Testis (tissue), 2 donors: ENCODE results near the gene ZNF135.

Experiments used
- POLR2A ChIP-seq: fragments of 450-650 bp; IDR thresholded peaks from one replicate; pipeline ENCODE4 v1.6.1; 2017; ENCODE audit warnings: antibody characterized with exemption, mild to moderate bottlenecking, moderate library complexity
- TF ChIP-seq, protein P1 (sequence below), 3 experiments: fragments of 450-650 bp in 2 of 3; fragments of 200-600 bp in 1 of 3; sonication (generic) in 1 of 3; IDR thresholded peaks; one replicate each; pipeline ENCODE4 v1.5.1; 2016 to 2019; ENCODE audit warnings: antibody characterized with exemption in 3 of 3, mild to moderate bottlenecking in 2 of 3, moderate library complexity in 1 of 3

DNA sequence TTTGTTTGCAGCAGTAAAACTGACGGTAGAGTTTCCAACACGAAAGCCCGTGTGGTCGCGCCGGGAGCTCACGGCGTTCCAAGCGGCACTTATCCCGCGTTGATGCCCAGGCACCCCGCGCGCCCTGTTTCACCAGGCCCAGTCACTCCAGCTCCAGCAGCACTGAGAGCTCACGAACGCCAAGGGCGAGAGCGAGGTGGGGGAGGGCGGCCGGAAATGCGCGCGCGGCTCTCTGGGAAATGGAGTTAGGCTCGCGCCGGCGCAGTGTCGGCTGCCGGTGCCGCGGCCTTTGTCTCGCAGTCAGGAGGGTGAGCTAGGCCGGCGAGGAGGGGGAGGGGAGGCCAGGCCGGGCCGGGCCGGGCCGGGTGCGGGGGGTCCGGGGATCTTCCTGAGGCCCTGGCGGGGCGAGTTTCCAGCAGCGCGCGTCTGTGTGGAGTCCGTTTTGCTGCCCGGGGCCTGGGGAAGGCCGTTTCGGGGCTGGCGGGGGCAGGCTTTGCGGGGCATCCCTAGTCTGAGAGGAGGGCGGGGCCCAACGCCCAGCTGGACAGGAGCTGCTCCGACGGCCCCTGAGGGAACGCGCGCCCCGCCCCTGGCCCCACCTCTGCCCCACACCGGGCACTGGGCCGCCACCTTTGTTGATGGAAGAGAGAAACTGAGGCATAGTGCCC is at the start of gene ZNF135:
- no peak for TF ChIP-seq POLR2A
- TF ChIP-seq, protein P1, sequence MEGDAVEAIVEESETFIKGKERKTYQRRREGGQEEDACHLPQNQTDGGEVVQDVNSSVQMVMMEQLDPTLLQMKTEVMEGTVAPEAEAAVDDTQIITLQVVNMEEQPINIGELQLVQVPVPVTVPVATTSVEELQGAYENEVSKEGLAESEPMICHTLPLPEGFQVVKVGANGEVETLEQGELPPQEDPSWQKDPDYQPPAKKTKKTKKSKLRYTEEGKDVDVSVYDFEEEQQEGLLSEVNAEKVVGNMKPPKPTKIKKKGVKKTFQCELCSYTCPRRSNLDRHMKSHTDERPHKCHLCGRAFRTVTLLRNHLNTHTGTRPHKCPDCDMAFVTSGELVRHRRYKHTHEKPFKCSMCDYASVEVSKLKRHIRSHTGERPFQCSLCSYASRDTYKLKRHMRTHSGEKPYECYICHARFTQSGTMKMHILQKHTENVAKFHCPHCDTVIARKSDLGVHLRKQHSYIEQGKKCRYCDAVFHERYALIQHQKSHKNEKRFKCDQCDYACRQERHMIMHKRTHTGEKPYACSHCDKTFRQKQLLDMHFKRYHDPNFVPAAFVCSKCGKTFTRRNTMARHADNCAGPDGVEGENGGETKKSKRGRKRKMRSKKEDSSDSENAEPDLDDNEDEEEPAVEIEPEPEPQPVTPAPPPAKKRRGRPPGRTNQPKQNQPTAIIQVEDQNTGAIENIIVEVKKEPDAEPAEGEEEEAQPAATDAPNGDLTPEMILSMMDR (IDR thresholded peaks at IDR 0.05): no peak
